Gastrocnemius medialis (tissue), 4 donors: ENCODE results near the gene EXOC6. TPM values are rescaled to one million over a fixed set of nuclear protein-coding genes. Genes with fewer than 3 reads are reported as not detected.
"Not testable (repeated sequence)": the region's sequence is repeated elsewhere in the genome, so short reads cannot be mapped to it uniquely, and the experiment has no call there.

Experiments used
- ATAC-seq, 2 donors: fragments of 150-250 bp; one replicate each; pipeline ENCODE4 v1.9.1; 2016
- DNase-seq, 2 donors: peaks; one replicate each; pipeline ENCODE4 v3.0.0-alpha.2; 2019
- H3K27ac ChIP-seq, 4 donors: fragments of 200-600 bp; sonication (generic); 1 replicate in 1 of 4; 2 replicates in 3 of 4; pipeline ENCODE4 v1.5.1; 2016 to 2018; ENCODE audit warnings: mild to moderate bottlenecking in 2 of 4, moderate library complexity in 1 of 4
- H3K27me3 ChIP-seq, 3 donors: fragments of 200-600 bp; sonication (generic) in 2 of 3; 1 replicate in 1 of 3; 2 replicates in 2 of 3; pipeline versions ENCODE4 v1.5.1 to v1.6.0; 2016 to 2019; ENCODE audit warnings: mild to moderate bottlenecking in 1 of 3, moderate library complexity in 1 of 3
- H3K36me3 ChIP-seq, 2 donors: fragments of 200-600 bp; sonication (generic) in 1 of 2; one replicate each; pipeline ENCODE4 v1.5.1; 2017 to 2018
- H3K4me1 ChIP-seq, 2 donors: fragments of 200-600 bp; sonication (generic) in 1 of 2; one replicate each; pipeline ENCODE4 v1.5.1; 2016 to 2017; ENCODE audit warnings: mild to moderate bottlenecking in 2 of 2
- H3K4me3 ChIP-seq, 4 donors: fragments of 200-600 bp; sonication (generic) in 3 of 4; 1 replicate in 1 of 4; 2 replicates in 3 of 4; pipeline ENCODE4 v1.5.1; 2016 to 2019; ENCODE audit warnings: mild to moderate bottlenecking in 2 of 4
- H3K9me3 ChIP-seq, 3 donors: fragments of 200-600 bp; sonication (generic) in 2 of 3; 1 replicate in 1 of 3; 2 replicates in 2 of 3; pipeline ENCODE4 v1.5.1; 2016 to 2019
- POLR2A ChIP-seq, 2 donors: fragments of 450-650 bp; IDR thresholded peaks; one replicate each; pipeline ENCODE4 v1.6.1; 2017; ENCODE audit warnings: antibody characterized with exemption in 2 of 2, mild to moderate bottlenecking in 2 of 2, moderate library complexity in 2 of 2
- in situ Hi-C, 4 donors: fragments of 200-750 bp; cut with MboI; loops; one replicate each; pipeline versions ENCODE4 v1.15.0 to v1.8.0; 2017; ENCODE audit warnings: low sequenced_read_pairs in 4 of 4
- intact Hi-C: fragments of 100-400 bp; cut with DNase I; formaldehyde crosslinking; loops from one replicate; pipeline ENCODE4 v1.15.1; 2023; ENCODE audit warnings: low total_unique reads
- total RNA-seq, 4 donors: library from RNA; depleted of rRNA; stranded (reverse); fragments of >200 nt; gene quantifications; one replicate each; pipeline versions ENCODE4 v1.1.0 to v1.2.3, GENCODE V29; 2016
- TF ChIP-seq, protein P1 (sequence below), 5 experiments: fragments of 450-650 bp in 3 of 5; fragments of 200-600 bp in 2 of 5; sonication (generic) in 2 of 5; IDR thresholded peaks in 4 of 5; conservative IDR thresholded peaks in 1 of 5; 1 replicate in 4 of 5; 2 replicates in 1 of 5; pipeline ENCODE4 v1.5.1; 2016 to 2019; ENCODE audit warnings: antibody characterized with exemption in 5 of 5, mild to moderate bottlenecking in 3 of 5, moderate library complexity in 3 of 5

The EXOC6 gene
- total RNA-seq, 4 donors from 2014 or later, result 11.8 to 16.8 (median 14.6) TPM

DNA sequence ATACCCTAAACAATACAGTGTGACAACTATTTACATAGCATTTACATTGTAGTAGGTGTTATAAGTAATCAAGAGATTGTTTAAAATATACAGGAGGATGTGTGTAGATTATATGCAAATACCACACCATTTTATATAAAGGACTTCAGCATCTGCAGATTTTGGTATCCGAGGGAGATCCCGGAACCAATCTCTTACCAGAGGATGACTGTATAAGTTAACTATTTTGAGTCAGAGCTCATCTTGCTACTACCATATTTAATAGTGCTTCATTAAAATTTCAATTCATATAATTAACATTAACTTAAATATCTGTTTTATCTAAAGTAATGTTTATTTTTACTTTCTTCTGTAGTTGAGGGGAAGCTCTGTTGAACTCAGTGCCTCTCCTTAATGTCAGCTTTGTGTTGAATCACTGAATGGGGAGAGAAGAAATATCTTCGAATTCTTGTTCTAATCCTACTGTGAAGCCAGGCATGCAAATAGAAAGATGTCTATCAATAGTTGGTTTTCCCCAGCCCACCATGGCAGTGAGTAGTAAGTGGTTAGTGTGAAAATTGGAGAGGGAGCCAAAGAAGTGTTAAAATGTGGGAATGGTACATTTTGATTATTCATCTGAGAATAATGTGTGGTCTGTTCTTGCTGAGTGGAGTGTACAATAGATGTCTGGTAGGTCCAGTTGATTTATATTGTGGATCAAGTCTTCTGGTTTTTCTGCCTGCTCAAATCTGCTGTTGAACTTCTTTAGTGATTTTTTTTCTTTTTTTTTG, 122.2 kb downstream of the EXOC6 start:
- Histone ChIP-seq H3K27ac (no peak overlapping the region), H3K36me3 (no peaks in the 10 kb centered on the region), H3K9me3 (no peaks in the 10 kb centered on the region), H3K4me3 (no peak overlapping the region), H3K4me1 (no peaks in the 10 kb centered on the region), H3K27me3 (no peaks in the 10 kb centered on the region)
- ATAC-seq, result no peak
- in situ Hi-C loops (no loop called here), intact Hi-C loops (no loop called here)
- TF ChIP-seq, protein P1, sequence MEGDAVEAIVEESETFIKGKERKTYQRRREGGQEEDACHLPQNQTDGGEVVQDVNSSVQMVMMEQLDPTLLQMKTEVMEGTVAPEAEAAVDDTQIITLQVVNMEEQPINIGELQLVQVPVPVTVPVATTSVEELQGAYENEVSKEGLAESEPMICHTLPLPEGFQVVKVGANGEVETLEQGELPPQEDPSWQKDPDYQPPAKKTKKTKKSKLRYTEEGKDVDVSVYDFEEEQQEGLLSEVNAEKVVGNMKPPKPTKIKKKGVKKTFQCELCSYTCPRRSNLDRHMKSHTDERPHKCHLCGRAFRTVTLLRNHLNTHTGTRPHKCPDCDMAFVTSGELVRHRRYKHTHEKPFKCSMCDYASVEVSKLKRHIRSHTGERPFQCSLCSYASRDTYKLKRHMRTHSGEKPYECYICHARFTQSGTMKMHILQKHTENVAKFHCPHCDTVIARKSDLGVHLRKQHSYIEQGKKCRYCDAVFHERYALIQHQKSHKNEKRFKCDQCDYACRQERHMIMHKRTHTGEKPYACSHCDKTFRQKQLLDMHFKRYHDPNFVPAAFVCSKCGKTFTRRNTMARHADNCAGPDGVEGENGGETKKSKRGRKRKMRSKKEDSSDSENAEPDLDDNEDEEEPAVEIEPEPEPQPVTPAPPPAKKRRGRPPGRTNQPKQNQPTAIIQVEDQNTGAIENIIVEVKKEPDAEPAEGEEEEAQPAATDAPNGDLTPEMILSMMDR (IDR thresholded peaks at IDR 0.05 in 4 of 5, conservative IDR thresholded peaks at IDR 0.05 in 1 of 5), result no peak
- no peak for TF ChIP-seq POLR2A (IDR thresholded peaks at IDR 0.05)
- DNase-seq, result no peak

DNA sequence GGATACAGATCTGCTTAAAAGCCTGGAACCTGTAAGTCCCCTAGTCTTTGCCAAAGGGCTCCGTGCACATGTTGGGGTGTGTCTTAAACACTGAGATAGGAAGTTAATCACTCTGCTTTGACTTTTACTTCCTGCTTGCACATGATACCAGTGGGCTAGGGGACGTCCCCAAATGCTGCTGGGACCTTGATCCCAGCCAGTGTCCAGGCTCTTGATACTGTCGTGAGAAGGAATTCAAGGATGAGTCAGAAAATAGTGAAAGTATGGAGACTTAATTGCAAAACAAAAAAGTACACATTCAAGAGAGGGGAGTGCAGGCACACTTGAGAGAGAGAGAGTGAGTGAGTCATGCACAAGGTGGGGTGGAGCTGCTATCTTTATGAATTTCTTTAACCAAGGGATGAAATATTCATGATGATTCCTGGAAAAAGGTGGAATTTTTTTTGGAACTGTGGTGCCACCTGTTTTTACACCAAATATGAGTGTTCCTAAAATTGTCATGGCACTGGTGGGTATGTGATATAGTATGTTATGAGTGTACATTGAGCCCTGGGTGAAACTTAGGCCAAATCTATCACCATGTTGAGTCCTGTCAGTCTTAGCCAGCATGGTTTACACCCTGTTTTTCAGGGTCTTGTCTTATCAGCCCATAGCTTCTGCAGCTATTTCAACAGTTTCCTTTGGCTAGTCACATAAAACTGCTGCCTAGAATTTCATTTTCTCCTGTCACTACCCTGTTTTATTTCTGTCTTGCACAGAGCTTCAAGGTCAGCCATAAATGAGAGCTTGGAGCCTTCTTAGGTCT, 123.9 kb downstream of the EXOC6 start:
- Histone ChIP-seq H3K36me3 (no peaks in the 10 kb centered on the region), H3K27me3 (no peaks in the 10 kb centered on the region), H3K9me3 (no peaks in the 10 kb centered on the region), H3K4me3 (no peak overlapping the region), H3K4me1 (no peaks in the 10 kb centered on the region), H3K27ac (no peak overlapping the region)
- TF ChIP-seq POLR2A (IDR thresholded peaks at IDR 0.05), result no peak
- TF ChIP-seq, protein P1 (IDR thresholded peaks at IDR 0.05 in 4 of 5, conservative IDR thresholded peaks at IDR 0.05 in 1 of 5), result no peak
- intact Hi-C loops, result no loop called here
- DNase-seq, result no peak
- ATAC-seq, result no peak
- in situ Hi-C loops, result no loop called here

DNA sequence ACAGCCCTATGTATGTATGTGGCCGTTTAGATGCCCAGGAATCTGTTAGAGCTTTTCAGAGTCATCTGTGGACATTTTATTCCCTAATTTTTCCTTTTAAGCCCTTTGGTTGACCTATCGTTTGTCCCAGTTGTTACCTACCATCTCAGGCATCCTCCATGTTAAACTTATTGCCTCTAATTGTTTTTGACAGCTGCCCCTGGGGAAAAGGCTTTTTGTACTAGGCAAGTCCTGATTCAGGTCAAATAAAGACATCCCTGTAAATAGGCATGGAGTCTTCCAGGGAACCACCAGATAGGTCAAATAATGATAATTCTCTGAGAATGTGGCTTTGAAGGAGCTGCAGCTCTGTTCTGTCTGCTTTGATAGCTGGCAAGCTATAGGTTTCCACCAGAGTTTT, 124.6 kb downstream of the EXOC6 start:
- in situ Hi-C loops (no loop called here), intact Hi-C loops (no loop called here)
- H3K36me3 ChIP-seq, result no peaks in the 10 kb centered on the region
- no peak overlapping the region for H3K27ac ChIP-seq
- no peak for TF ChIP-seq POLR2A (IDR thresholded peaks at IDR 0.05)
- TF ChIP-seq, protein P1 (IDR thresholded peaks at IDR 0.05 in 4 of 5, conservative IDR thresholded peaks at IDR 0.05 in 1 of 5), result no peak
- DNase-seq (no peak), ATAC-seq (no peak)
- H3K4me1 ChIP-seq, result no peaks in the 10 kb centered on the region
- no peaks in the 10 kb centered on the region for H3K9me3 ChIP-seq
- no peaks in the 10 kb centered on the region for H3K27me3 ChIP-seq
- no peak overlapping the region for H3K4me3 ChIP-seq

DNA sequence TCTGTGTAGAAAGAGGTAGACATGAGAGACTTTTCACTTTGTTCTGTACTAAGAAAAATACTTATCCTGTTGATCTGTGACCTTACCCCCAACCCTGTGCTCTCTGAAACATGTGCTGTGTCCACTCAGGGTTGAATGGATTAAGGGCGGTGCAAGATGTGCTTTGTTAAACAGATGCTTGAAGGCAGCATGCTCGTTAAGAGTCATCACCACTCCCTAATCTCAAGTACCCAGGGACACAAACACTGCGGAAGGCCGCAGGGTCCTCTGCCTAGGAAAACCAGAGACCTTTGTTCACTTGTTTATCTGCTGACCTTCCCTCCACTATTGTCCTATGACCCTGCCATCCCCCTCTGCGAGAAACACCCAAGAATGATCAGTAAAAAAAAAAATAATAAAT, 128.0 kb downstream of the EXOC6 start:
- DNase-seq, H3K36me3 ChIP-seq, intact Hi-C loops, H3K4me3 ChIP-seq, H3K9me3 ChIP-seq, H3K27ac ChIP-seq, ATAC-seq, in situ Hi-C loops, H3K27me3 ChIP-seq, H3K4me1 ChIP-seq: not testable (repeated sequence)

DNA sequence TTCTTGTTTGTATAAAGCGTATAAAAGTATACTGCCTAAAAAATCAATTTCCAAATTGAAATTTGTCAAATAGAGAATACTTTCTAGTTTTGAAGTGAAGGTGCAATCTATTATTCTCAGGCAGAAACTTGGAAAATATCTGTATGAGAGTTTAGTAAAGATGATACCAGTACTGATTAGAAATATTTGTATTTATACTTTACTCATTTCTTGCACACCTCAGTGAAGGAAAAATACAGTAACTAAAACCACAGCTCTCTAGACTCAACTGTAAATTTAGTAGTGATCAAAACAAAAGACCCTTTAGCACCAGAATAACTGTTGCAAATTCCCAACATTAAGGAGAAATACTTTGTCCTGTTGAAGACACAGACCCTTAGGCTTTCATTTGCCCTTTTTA, 140.9 kb downstream of the EXOC6 start:
- H3K36me3 ChIP-seq, result no peaks in the 10 kb centered on the region
- no peak overlapping the region for H3K27ac ChIP-seq
- no peaks in the 10 kb centered on the region for H3K27me3 ChIP-seq
- intact Hi-C loops (no loop called here), in situ Hi-C loops (no loop called here)
- no peak for ATAC-seq
- TF ChIP-seq POLR2A (IDR thresholded peaks at IDR 0.05), result no peak
- TF ChIP-seq, protein P1 (IDR thresholded peaks at IDR 0.05 in 4 of 5, conservative IDR thresholded peaks at IDR 0.05 in 1 of 5), result no peak
- no peak overlapping the region for H3K4me3 ChIP-seq
- H3K4me1 ChIP-seq, result no peaks in the 10 kb centered on the region
- no peaks in the 10 kb centered on the region for H3K9me3 ChIP-seq
- no peak for DNase-seq
